Measurements from ENCODE around the gene KCNH1.
"Not testable (repeated sequence)": the region's sequence is repeated elsewhere in the genome, so short reads cannot be mapped to it uniquely, and the experiment has no call there.

The KCNH1 gene

DNA sequence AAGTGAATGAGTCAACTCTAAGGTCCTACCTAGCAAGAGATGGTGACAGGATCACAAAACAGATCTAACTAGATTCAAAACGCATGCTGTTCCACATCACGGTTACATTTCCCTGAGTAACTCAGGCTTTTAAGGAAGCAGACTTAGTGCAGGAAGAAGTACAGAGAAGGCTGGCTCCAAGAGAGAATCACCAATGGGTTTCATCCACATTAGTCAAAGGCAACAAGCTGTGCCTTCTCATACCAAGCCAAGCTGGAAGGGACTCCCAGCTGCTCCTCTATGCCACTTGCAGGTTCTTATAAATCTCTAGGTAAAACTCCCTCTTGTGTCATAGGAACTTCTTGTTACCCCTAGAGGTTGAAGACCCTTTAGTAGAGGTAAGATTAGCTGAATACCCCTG is 109.0 kb downstream of the KCNH1 start:
- TF ChIP-seq, protein P1, sequence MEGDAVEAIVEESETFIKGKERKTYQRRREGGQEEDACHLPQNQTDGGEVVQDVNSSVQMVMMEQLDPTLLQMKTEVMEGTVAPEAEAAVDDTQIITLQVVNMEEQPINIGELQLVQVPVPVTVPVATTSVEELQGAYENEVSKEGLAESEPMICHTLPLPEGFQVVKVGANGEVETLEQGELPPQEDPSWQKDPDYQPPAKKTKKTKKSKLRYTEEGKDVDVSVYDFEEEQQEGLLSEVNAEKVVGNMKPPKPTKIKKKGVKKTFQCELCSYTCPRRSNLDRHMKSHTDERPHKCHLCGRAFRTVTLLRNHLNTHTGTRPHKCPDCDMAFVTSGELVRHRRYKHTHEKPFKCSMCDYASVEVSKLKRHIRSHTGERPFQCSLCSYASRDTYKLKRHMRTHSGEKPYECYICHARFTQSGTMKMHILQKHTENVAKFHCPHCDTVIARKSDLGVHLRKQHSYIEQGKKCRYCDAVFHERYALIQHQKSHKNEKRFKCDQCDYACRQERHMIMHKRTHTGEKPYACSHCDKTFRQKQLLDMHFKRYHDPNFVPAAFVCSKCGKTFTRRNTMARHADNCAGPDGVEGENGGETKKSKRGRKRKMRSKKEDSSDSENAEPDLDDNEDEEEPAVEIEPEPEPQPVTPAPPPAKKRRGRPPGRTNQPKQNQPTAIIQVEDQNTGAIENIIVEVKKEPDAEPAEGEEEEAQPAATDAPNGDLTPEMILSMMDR (IDR thresholded peaks at IDR 0.05; ENCODE audit: insufficient read depth, low read depth, low read length, missing control alignments): no peak
- no peak overlapping the region for H3K4me3 ChIP-seq (ENCODE audit: low read length)
- no peak for DNase-seq (ENCODE audit: low read depth)

- TF ChIP-seq, protein P1 (IDR thresholded peaks at IDR 0.05; ENCODE audit: insufficient read depth, low read depth, low read length, missing control alignments): no peak
- no peak for DNase-seq (ENCODE audit: low read depth)
- no peak overlapping the region for H3K4me3 ChIP-seq (ENCODE audit: low read length)
Observed at GRCh38 chr1:211019266-211019665, 114.7 kb downstream of the KCNH1 start.

DNA sequence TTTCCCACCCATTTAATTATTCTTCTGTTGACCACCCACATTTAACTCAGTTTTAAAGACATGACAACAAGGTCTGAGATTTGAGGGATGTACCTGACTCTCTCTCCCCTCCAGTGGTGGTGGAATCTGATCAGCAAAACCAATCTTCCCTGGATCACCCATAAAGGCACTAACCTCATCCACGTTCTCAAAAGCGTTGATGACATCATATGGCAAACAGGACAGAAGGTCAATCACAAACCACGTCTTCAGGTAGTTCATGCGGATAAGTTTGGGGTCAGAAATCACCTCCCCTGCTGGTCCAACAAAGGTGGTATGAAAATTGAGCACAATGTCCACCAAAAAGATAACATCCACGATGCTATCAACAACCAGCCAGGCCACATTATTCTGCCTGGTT is 115.3 kb downstream of the KCNH1 start:
- H3K4me3 ChIP-seq (ENCODE audit: low read length): no peak overlapping the region
- no peak for DNase-seq (ENCODE audit: low read depth)
- TF ChIP-seq, protein P1 (IDR thresholded peaks at IDR 0.05; ENCODE audit: insufficient read depth, low read depth, low read length, missing control alignments): no peak

GRCh38 chr1:211017075-211017718 is 116.8 kb downstream of the KCNH1 start:
- TF ChIP-seq, protein P1 (IDR thresholded peaks at IDR 0.05; ENCODE audit: insufficient read depth, low read depth, low read length, missing control alignments): no peak
- no peak overlapping the region for H3K4me3 ChIP-seq (ENCODE audit: low read length)
- no peak for DNase-seq (ENCODE audit: low read depth)

DNA sequence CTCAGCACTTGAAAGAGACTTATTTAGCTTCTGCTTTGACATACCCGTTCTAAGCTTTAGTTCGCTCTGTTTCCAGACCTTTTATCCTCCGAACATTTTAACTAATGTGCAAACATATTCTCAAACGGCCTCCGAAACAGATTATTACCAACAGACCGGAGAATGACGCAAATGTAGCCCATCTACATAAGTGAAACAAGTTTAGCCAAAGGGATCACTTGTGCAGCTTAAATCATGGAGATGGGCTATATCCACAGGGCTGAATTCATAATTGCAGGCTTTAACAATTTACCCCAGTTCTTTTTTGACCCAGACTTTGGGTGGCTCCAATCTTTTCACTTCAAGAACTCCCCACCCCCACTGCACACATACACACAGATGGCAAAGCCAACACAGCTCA is 119.7 kb downstream of the KCNH1 start:
- H3K4me3 ChIP-seq (ENCODE audit: low read length): no peak overlapping the region
- no peak for DNase-seq (ENCODE audit: low read depth)
- TF ChIP-seq, protein P1 (IDR thresholded peaks at IDR 0.05; ENCODE audit: insufficient read depth, low read depth, low read length, missing control alignments): no peak

GRCh38 chr1:211013346-211014240 is 120.4 kb downstream of the KCNH1 start:
- H3K4me3 ChIP-seq (ENCODE audit: low read length): no peak overlapping the region
- TF ChIP-seq, protein P1 (IDR thresholded peaks at IDR 0.05; ENCODE audit: insufficient read depth, low read depth, low read length, missing control alignments): no peak
- no peak for DNase-seq (ENCODE audit: low read depth)

DNA sequence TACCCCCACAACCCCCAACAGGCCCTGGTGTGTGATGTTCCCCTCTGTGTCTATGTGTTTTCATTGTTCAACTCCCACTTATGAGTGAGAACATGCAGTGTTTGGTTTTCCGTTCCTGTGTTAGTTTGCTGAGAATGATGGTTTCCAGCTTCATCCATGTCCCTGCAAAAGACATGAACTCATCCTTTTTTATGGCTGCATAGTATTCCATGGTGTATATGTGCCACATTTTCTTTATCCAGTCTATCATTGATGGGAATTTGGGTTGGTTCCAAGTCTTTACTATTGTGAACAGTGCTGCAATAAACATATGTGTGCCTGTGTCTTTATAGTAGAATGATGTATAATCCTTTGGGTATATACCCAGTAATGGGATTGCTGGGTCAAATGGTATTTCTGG is 122.8 kb downstream of the KCNH1 start:
- not testable (repeated sequence) for DNase-seq (ENCODE audit: low read depth); H3K4me3 ChIP-seq (ENCODE audit: low read length)

Measured in epithelial cell of esophagus (primary cell).